GM18498 (cell line): ENCODE results near the gene RAD51B.

ENCODE experiments used
- ATAC-seq: cut with Tn5 transposase; IDR thresholded peaks from one replicate; pipeline ENCODE4 v1.9.1; 2021; ENCODE audit warnings: mild to moderate bottlenecking, moderate library complexity; ENCODE audit not compliant: unreplicated experiment

Gene RAD51B

DNA sequence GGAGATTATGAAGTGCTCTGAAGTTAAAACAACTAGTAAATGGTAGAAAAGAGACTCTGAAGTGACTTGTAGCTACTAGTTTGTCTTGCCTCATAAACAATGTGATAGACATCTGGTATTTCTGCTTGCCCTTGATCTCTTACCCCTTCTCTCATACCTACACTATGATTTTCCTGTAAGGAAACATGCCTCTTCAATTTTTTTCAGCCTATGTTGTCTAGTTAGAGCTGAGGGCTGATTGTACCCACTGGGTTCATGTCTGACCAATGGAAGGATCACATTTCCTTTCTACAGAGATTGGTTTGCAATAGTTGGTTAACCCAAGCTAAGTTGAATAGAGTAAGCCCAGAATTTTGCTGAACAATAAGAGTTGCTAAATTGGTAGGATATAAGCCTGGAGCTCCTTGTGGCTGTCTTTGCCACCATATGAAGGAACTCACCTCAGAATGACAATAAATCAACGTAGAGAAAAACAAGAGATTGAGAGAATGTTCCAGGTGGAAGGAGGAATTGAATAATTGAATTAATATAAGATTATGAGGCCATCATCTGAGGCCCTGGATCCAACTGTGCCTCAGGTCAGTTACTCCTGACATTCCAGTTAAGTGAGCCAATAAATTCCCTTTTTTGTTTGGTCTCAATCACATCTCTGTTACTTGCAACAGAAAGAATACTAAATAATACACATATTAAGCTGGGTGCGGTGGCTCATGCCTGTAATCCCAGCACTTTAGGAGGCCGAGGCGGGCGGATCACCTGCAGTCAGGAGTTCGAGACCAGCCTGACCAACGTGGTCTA, 626.9 kb downstream of the RAD51B start:
- ATAC-seq: no peak

DNA sequence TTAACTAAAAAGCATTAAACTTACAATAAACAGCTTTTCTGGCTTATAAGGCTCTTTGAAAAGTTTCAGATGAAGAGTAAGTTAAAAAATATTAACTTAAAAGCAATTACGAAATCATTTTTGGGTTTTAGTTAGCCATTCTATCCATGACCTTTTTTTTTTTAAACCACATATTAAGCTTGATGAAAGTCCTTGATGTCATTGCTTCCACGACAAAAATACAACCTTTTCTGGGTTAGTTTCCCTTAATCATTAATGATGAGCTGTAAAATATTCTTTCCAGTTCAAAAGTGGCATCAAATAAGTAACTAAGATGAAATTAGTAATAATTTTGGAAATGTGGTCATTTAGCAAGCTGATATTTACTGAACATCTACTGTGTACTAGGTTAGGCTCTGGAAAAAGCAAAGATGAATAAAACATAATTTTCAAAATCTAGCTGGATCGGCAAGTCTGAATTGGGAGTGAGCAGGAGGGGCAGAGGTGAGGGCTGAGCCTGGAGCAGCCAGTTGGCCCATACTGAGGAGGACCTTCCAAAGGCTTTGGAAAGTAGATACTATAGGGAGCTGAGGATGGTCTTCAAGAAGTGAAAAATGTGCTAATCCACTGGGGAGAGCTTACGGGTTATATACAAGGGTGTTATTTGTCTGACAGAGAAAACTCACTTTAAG, 628.1 kb downstream of the RAD51B start:
- no peak for ATAC-seq

- no peak for ATAC-seq
These were observed 628.8 kb downstream of the RAD51B start for GRCh38 chr14:68448252-68448902.

- ATAC-seq: no peak
These were observed 630.1 kb downstream of the RAD51B start for GRCh38 chr14:68449561-68450181.

DNA sequence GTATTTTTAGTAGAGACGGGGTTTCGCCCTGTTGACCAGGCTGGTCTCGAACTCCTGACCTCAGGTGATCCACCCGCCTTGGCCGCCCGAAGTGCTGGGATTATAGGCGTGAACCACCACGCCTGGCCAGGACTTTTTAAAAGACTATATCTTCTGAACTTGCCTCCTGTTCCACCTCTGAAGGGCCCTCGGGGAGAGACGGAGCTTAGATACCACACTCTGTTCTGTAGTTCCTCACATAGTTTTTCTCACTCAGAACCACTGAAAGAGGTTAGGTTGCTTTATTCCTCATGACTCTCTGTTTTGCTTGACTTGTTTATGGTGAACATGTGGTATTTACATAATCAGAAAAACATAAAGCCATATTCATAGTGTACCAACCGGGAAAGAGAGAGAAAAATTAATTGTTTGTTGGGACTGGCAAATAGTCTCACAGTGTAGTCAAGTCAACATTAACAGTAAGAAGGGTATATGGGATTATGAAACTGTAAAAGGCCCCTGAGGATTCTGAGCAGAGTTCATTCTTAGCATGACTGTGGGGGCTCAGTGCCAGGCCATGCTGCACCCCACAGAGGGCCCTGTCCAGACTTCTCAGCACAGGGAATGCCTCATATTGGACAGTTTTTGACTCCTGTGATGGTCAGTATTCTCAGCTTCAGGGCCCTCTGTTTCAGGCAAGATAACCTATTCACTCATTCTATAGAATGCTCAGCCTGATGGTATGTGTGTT, 631.0 kb downstream of the RAD51B start:
- ATAC-seq: no peak

GRCh38 chr14:68451696-68452373, 632.3 kb downstream of the RAD51B start:
- ATAC-seq: no peak

GRCh38 chr14:68458253-68458652, 638.7 kb downstream of the RAD51B start:
- ATAC-seq: no peak

- ATAC-seq: no peak
These were observed 639.4 kb downstream of the RAD51B start for GRCh38 chr14:68458840-68459469.

- no peak for ATAC-seq
These were observed 640.0 kb downstream of the RAD51B start for GRCh38 chr14:68459480-68460136.

DNA sequence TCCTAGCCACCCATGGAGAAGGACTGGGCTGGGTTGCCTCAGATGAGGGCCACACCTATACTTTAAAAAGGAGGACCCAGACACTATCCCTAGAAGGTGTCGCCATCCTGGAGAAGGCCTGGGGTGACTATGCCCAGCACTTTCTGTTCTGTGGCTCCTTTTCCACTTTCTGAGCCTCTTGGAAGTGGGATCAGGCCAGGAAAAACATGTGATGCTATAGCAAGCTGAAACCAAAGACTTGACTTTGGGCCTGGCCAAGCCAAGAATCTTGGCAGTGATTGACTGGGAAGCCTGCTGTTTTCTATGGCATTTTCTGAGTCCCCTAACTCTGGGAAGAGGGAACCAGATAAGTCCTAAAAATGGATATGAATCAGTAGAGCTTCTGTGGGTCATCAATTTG, 641.0 kb downstream of the RAD51B start:
- no peak for ATAC-seq

DNA sequence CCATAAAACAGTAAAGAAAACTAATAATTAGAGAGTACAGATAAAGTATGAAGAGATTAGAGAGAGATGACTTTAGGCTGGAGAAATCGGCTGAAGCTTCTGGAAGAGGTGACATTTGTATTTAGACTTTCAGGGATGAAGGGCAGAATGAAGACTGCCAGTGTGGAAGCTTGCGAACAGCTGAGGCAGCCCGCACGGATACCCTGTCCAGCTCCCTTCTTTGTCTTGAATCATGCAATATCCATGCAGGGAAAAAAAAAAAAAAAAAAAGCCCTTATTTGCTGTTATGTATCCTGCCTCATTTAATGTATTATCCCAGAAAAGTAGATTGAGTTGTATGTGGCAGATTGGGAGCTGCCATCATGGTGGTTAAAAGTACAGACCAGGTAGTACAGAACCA, 641.5 kb downstream of the RAD51B start:
- no peak for ATAC-seq

- no peak for ATAC-seq
These were observed 643.1 kb downstream of the RAD51B start for GRCh38 chr14:68462683-68463082.

GRCh38 chr14:68463299-68463698, 643.7 kb downstream of the RAD51B start:
- ATAC-seq: no peak

DNA sequence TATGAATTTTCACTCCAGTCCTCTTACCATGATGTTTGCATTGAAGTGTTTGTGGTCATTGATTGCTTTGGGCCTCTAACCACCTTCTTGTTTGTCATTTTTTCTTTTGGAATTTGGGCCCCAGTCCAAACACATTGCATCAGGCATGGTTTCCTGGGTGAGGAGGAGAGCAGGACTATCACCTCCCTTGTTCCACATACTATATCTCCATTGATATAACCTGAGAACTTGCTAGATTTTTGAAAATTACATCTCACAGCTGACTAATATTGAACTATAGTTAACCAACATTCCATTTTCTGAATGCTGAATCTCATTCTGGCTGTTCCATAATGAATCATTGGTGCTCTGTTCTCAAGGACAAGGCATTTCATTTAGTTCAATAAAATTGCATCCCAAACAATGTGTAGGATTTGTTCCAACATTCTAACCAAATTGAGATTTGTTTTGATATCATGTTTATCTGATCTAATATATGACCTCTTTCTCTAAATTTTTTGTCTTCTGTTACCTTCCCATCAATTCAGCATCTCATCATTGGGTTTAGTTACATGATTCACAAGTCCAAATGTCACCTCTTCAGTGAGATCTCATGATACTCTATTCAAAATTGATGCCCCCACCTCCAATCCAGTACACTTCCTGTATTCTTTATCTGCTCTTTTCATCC, 644.3 kb downstream of the RAD51B start:
- no peak for ATAC-seq

GRCh38 chr14:68464711-68465110, 645.1 kb downstream of the RAD51B start:
- no peak for ATAC-seq

DNA sequence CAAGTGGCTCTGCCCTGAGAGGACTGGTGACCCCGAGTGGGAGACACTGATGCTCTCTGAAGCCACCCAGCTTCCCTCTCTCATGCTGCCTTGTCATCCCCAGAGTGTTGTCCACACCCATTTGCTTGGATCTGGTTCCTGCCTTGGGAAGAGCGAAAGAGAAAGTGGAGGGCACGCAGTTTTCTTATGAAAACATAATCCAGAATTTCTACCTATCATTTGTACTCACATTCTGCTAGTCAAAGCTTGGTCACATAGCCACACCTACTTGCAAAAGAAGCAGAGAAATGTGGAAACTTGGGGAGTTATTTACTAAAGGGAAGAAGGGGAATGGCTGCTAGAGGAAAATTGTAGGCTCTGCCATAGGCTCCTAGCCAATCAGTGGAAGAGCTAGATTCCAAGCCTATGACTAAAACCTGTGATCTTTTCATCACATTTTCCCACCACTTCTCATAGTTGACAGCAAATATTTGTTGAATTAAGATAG, 647.0 kb downstream of the RAD51B start:
- no peak for ATAC-seq

- ATAC-seq: no peak
These were observed 647.8 kb downstream of the RAD51B start for GRCh38 chr14:68467425-68467824.

GRCh38 chr14:68468437-68469207, 649.0 kb downstream of the RAD51B start:
- no peak for ATAC-seq
